ENCODE data around the gene COLEC11. TPM values are rescaled to one million over a fixed set of nuclear protein-coding genes. Genes with fewer than 3 reads are reported as not detected.

Gene COLEC11
- total RNA-seq, 1 experiment from 2014 or later: 0.39 TPM

DNA sequence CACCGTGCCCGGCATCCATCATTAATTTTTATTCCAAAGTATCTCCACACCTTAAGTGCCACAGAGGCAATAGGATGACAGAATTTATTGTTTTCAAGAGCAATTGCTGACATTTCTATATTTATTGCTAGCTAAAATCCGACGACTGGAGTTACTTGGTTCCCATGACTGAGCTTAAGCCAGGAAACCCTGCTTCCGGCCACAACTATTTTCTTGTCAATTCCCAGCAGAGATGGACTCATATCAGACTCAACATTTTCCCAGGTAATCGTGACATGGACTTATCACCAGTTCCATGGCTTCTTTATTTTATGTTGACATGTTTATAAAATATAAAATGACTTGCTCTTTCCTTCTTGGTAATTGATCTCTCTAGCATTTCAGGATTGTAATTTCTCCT is 87.9 kb downstream of the COLEC11 start:
- TF ChIP-seq, protein P1, sequence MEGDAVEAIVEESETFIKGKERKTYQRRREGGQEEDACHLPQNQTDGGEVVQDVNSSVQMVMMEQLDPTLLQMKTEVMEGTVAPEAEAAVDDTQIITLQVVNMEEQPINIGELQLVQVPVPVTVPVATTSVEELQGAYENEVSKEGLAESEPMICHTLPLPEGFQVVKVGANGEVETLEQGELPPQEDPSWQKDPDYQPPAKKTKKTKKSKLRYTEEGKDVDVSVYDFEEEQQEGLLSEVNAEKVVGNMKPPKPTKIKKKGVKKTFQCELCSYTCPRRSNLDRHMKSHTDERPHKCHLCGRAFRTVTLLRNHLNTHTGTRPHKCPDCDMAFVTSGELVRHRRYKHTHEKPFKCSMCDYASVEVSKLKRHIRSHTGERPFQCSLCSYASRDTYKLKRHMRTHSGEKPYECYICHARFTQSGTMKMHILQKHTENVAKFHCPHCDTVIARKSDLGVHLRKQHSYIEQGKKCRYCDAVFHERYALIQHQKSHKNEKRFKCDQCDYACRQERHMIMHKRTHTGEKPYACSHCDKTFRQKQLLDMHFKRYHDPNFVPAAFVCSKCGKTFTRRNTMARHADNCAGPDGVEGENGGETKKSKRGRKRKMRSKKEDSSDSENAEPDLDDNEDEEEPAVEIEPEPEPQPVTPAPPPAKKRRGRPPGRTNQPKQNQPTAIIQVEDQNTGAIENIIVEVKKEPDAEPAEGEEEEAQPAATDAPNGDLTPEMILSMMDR (conservative IDR thresholded peaks at IDR 0.05): no peak
- Histone ChIP-seq H2BK5ac (ENCODE audit: insufficient read length, low read length) (no peak overlapping the region), H2AFZ (ENCODE audit: low read length) (no peak overlapping the region), H4K5ac (ENCODE audit: insufficient read length, low read depth, low read length) (no peak overlapping the region), H3K4ac (ENCODE audit: low read depth, low read length) (no peak overlapping the region), H3K4me1 (ENCODE audit: insufficient read depth, low read length) (no peaks in the 10 kb centered on the region), H3K4me2 (ENCODE audit: insufficient read depth, insufficient read length, low read length) (no peak overlapping the region), H3K14ac (ENCODE audit: insufficient read depth, low read length) (no peak overlapping the region), H3K56ac (ENCODE audit: insufficient read length, low read depth, low read length) (no peak overlapping the region), H3K27ac (ENCODE audit: insufficient read length, low read depth, low read length) (no peak overlapping the region), H3K18ac (ENCODE audit: insufficient read length, low read depth, low read length) (no peak overlapping the region), H3K9me3 (ENCODE audit: control insufficient read depth, low read depth, low read length) (no peaks in the 10 kb centered on the region), H2BK20ac (ENCODE audit: low read depth, low read length, poor library complexity, severe bottlenecking) (no peak overlapping the region), H2BK12ac (ENCODE audit: insufficient read length, low read depth, low read length) (no peak overlapping the region), H3K23ac (ENCODE audit: insufficient read length, low read depth, low read length) (no peak overlapping the region), H3K79me2 (ENCODE audit: insufficient read depth, low read length) (no peaks in the 10 kb centered on the region), H4K8ac (replicated peaks; ENCODE audit: insufficient read length, low read depth, low read length) (no peak overlapping the region), H2BK15ac (ENCODE audit: low read depth, low read length) (no peak overlapping the region), H2AK5ac (ENCODE audit: insufficient read length, low read length) (no peak overlapping the region), H3K27me3 (ENCODE audit: insufficient read depth, low read length) (no peaks in the 10 kb centered on the region), H3K79me1 (ENCODE audit: insufficient read depth, low read depth, low read length, poor library complexity, severe bottlenecking) (no peaks in the 10 kb centered on the region), H3T11ph (ENCODE audit: low read length) (no peak overlapping the region), H4K91ac (ENCODE audit: insufficient read length, low read depth, low read length) (no peak overlapping the region), H2BK120ac (ENCODE audit: low read depth, low read length, poor library complexity, severe bottlenecking) (no peak overlapping the region), H3K23me2 (ENCODE audit: insufficient read length, low read depth, low read length, poor library complexity, severe bottlenecking) (no peaks in the 10 kb centered on the region), H4K20me1 (ENCODE audit: control insufficient read depth, insufficient read depth, insufficient read length) (no peaks in the 10 kb centered on the region), H3K9ac (ENCODE audit: extremely low read depth, insufficient read length, low read length) (no peak overlapping the region)
- peaks cover 13% of the 10 kb centered on the region for H3K27me3 Mint-ChIP-seq (ENCODE audit: low read depth)
- no peaks in the 10 kb centered on the region for H3K36me3 Mint-ChIP-seq (ENCODE audit: insufficient read depth in 1 of 3, low read depth in 3 of 3)
- no peak overlapping the region for H3K4me3 Mint-ChIP-seq
- no CpG with 5 or more reads among the region's 6 CpGs for WGBS (ENCODE audit: extremely low coverage, insufficient read length, low lambda C conversion rate)
- H3K27ac Mint-ChIP-seq: no peak overlapping the region
- no peaks in the 10 kb centered on the region for H3K4me1 Mint-ChIP-seq
- no peak for DNase-seq
- no peaks in the 10 kb centered on the region for H3K9me3 Mint-ChIP-seq

Measured in H9 (cell line).